Esophagus muscularis mucosa (tissue), 3 donors: ENCODE data around the gene COG7.

Experiments used
- CTCF ChIP-seq, 3 experiments: fragments of 200-600 bp in 2 of 3; fragments of 450-650 bp in 1 of 3; sonication (generic) in 2 of 3; IDR thresholded peaks; one replicate each; pipeline ENCODE4 v1.5.1; 2017 to 2019; ENCODE audit warnings: antibody characterized with exemption in 3 of 3, mild to moderate bottlenecking in 2 of 3, moderate library complexity in 1 of 3
- POLR2A ChIP-seq: fragments of 450-650 bp; IDR thresholded peaks from one replicate; pipeline ENCODE4 v1.6.1; 2017; ENCODE audit warnings: antibody characterized with exemption, moderate library complexity, mild to moderate bottlenecking, low read depth

DNA sequence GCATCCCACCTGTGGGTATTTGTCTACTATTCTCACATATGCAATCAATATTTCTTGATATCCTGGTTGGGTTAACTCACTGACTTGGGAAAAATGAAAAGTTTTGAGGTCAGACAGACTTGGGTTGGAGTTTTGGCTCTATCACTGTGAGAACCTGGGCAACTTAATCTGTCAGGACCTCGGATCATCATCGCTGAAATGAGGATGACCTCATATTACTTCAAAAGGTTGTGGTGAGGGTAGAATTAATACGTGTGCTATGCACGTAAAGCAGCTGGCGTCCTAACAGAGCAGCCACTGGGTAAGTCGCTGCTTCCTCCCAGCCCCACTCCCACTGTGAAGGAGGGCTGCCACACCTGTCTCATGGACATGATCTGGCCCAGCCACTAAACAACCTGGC, 57.3 kb downstream of the COG7 start:
- no peak for TF ChIP-seq CTCF (IDR thresholded peaks at IDR 0.05)
- TF ChIP-seq POLR2A = no peak
